VCaP (cell line): Measurements from ENCODE around the gene TEPSIN.
A peak's percentile ranks its signal among the peaks of the same experiment; 100 is the strongest.

Source experiments
- H3K27ac ChIP-seq: fragments of 450-650 bp; 2 replicates; pipeline ENCODE4 v1.5.1; 2017
- TF ChIP-seq, protein P1 (sequence below): fragments of 450-650 bp; conservative IDR thresholded peaks from 2 replicates; pipeline ENCODE4 v1.5.1; 2017; ENCODE audit warnings: mild to moderate bottlenecking, moderate library complexity

Gene TEPSIN

DNA sequence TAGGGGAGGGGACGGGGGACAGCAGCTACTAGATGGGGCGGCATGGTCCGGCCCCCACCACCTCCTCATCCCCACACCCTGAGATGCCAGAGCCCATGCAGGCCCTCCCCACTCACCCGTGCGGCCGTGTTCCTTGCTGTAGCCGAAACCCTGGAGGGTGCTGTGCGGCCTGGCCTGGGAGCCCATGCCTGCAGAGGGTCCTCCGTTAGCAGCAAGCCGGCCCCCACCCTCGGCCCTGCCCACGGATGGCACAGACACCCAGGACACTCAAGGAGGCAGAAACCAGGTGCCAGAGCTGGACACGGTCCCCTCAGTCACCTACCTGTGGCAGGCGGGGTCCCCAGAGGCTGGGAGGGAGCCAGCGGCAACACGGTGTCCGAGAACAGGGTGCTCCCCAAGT is 5.5 kb downstream of the TEPSIN start:
- no peak overlapping the region for H3K27ac ChIP-seq
- TF ChIP-seq, protein P1, sequence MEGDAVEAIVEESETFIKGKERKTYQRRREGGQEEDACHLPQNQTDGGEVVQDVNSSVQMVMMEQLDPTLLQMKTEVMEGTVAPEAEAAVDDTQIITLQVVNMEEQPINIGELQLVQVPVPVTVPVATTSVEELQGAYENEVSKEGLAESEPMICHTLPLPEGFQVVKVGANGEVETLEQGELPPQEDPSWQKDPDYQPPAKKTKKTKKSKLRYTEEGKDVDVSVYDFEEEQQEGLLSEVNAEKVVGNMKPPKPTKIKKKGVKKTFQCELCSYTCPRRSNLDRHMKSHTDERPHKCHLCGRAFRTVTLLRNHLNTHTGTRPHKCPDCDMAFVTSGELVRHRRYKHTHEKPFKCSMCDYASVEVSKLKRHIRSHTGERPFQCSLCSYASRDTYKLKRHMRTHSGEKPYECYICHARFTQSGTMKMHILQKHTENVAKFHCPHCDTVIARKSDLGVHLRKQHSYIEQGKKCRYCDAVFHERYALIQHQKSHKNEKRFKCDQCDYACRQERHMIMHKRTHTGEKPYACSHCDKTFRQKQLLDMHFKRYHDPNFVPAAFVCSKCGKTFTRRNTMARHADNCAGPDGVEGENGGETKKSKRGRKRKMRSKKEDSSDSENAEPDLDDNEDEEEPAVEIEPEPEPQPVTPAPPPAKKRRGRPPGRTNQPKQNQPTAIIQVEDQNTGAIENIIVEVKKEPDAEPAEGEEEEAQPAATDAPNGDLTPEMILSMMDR: no peak

DNA sequence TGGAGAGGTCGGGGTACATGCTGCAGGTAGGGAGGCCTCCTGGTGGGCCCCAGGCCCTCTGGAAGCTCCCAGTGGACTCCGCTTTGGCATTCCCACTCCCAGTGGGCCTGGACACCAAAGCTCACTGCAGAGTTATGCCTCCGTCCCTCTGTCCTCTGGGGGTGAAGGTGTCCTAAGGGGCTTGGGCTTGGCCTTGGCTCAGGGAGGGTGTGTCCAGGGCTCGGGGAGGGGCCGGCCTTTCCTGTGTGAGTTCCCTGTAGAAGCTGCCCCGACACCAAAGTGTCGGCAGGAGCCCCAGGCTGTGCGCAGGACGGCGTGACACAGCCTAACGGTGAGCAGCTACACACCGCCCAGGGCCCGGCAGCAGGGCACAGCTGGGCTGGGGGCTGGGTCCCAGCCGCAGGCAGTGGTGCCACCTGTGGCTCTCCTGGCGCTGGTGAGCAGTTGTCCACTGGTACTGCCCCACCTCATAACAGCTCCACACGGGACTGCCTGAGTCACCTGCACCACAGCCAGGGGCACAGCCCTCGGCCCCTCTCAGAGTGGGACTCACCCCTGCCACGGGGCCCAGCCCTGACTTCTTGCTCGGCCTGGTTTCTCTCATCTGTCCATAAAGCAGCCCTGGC is 6.1 kb downstream of the TEPSIN start:
- TF ChIP-seq, protein P1: no peak
- no peak overlapping the region for H3K27ac ChIP-seq

DNA sequence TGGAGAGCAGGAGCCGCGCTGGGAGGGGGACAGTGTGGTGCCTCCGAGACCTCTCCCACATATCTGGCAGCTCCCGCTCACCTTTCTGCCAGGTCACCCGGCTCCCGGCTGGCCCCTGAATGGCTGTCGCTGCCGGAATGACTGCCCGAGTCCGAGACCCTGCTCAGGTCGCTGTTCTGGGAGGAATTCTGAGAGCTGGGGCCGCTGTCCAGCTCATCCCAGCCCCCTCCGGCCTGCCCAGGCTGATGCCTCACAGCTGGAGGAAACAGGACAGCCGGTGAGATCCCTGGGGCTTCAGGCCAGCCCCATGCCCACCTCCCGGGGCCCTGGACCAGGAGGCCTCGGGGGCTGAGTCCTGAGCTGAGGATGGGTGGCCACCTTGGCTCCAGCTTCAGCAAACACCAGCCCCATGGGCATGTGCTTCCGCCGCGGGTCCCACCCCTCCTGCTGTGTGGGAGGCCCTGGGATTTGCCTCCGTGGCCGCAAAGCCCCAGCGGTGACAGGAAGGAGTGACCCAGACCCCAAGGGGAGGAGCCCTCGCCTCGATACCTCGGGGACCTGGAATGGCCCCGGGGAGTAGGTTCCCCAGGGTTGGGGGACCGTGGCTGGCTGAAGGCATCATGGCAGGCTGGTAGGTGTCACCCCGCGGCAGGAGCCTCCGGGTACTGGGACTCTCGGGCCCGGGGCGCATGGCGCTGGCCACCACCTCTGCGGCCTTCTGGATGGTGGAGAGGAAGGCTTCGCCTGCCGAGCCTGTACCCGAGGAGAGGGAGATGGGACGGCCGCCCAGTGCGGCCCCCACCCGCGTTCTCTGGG is 6.9 kb downstream of the TEPSIN start:
- TF ChIP-seq, protein P1: no peak
- no peak overlapping the region for H3K27ac ChIP-seq

DNA sequence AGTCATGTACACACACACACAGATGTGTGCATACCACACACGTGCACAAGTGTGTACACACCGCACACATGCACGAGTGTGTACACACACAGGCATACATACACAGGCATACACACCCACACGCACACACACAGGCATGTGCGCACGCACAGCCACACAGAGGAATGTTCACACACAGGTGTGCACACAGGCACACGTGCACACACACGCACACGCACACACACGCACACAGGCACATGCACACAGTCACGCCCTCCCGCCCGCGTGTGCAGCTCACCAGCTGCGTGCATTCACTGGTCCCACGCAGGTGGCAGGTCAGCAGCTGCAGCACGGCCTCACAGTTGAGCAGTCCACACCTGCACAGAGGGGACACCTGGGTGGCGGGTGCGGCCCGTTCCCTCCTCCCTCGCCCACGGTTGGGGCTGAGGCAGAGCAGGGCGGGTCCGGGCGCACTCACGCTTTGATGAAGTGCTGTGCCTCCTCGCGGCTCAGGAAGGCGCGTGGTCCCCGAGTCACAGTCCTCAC is 7.7 kb downstream of the TEPSIN start:
- H3K27ac ChIP-seq: no peak overlapping the region
- TF ChIP-seq, protein P1: no peak

DNA sequence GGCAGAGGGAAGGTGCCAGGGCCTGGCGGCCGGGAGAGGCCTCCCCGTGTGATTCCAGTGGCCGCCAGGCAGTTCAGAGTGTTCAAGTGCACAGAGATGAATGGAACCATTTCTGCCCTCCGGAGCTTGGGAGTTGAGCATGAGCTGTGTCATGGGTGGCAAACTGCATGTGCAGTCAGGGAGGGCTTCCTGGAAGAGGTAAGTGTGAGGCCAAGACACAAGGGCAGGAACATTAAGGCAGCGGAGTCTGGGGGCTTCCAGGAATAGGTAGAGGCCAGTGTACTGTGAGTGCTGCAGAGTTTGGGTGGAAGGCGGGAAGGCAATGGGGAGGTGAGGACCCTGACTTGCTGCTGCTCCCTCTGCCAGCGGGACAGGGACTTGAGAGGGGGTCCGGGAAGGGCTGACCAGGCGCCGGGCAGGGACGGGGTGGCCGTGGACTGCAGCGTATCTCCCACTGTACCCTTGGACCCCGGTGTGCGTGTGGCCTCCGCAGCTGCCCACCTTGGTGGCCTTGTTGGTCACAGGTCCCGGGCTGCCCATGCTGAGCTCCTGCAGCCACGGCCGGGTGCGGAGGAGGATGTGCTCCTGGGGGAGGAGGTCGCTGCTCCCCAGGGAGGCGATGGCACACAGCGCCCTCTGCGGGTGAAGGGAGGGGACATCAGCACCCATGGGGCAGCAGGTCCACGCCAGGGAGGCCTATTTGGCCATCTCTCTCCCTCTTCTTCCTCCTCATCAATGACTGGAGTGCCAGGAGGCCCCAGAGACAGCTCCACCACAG is 8.6 kb downstream of the TEPSIN start:
- H3K27ac ChIP-seq: no peak overlapping the region
- TF ChIP-seq, protein P1: peak; percentile 50; the same call in 1 of the 2 replicates

DNA sequence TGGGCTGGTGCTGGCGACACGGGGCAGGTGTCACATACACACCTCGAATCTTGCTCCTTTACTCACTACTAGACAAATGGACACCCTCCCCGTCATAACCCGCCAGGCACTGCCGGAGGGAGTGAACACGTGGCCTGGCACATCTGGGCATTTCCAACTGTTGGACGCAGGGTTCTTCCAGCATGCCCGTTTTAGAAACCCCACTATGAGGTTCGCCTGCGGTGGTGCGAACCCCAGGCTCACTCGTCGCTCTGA is 9.3 kb downstream of the TEPSIN start:
- H3K27ac ChIP-seq: no peak overlapping the region
- TF ChIP-seq, protein P1: no peak
